Small intestine (tissue), 7 donors: ENCODE results near the gene NUDT3. TPM values are rescaled to one million over a fixed set of nuclear protein-coding genes. Genes with fewer than 3 reads are reported as not detected.

Experiments
- DNase-seq, 2 donors: peaks; one replicate each; pipeline versions ENCODE4 v3.0.0 to v3.0.0-alpha.2; 2013
- FAIRE-seq: peaks from 2 replicates; lab custom pipeline; 2012; peaks lifted over from hg19 to GRCh38; lab: Jason Lieb, UNC
- H3K27ac ChIP-seq, 3 donors: one replicate each; pipeline ENCODE4 v1.5.1; 2013; ENCODE audit warnings: low read length in 2 of 3, mild to moderate bottlenecking in 2 of 3, control low read depth in 1 of 3, inconsistent platforms in 1 of 3, low read depth in 1 of 3, moderate library complexity in 1 of 3
- H3K27me3 ChIP-seq, 3 donors: one replicate each; pipeline ENCODE4 v1.6.1; 2013; ENCODE audit warnings: low read length in 3 of 3, inconsistent platforms in 1 of 3; ENCODE audit not compliant: control insufficient read depth in 3 of 3, insufficient read depth in 3 of 3
- H3K36me3 ChIP-seq, 3 donors: one replicate each; pipeline ENCODE4 v1.6.1; 2013; ENCODE audit warnings: low read length in 3 of 3, inconsistent platforms in 1 of 3, low read depth in 1 of 3, mild to moderate bottlenecking in 1 of 3, moderate library complexity in 1 of 3; ENCODE audit not compliant: control insufficient read depth in 3 of 3, insufficient read depth in 2 of 3
- H3K4me1 ChIP-seq, 3 donors: one replicate each; pipeline ENCODE4 v1.6.1; 2013; ENCODE audit warnings: low read length in 2 of 3, inconsistent platforms in 1 of 3, low read depth in 1 of 3, mild to moderate bottlenecking in 1 of 3, moderate library complexity in 1 of 3; ENCODE audit not compliant: control insufficient read depth in 3 of 3, insufficient read depth in 2 of 3
- H3K4me3 ChIP-seq, 3 donors: one replicate each; pipeline ENCODE4 v1.5.1; 2013; ENCODE audit warnings: low read length in 3 of 3, control low read depth in 1 of 3, inconsistent platforms in 1 of 3, low read depth in 1 of 3, mild to moderate bottlenecking in 1 of 3, moderate library complexity in 1 of 3
- H3K9me3 ChIP-seq, 2 donors: one replicate each; pipeline ENCODE4 v1.6.1; 2013; ENCODE audit warnings: low read depth in 1 of 2, low read length in 1 of 2; ENCODE audit not compliant: control insufficient read depth in 2 of 2, insufficient read depth in 1 of 2
- WGBS, 3 donors: extraction: QIAGEN DNeasy Blood & Tissue Kit; methylation state at CpG; one replicate each; pipeline ENCODE4 v1.1.7; 2013; 5-methylcytosine and 5-hydroxymethylcytosine counted together
- polyA plus RNA-seq, 4 donors: library from polyadenylated mRNA; stranded (reverse) in 3 of 4; unstranded in 1 of 4; fragments of 200-250 nt in 3 of 4; fragments of 120-200 nt in 1 of 4; gene quantifications; one replicate each; pipeline versions ENCODE4 v1.2.1 to v1.2.3, GENCODE V29; 2013
- donor health status: healthy with polysubstance abuse.
- donor health status: control.
- donor health status: control.
- donor health status: Bipolar disorder and iron deficiency.
- donor health status: healthy.

Gene NUDT3
- polyA plus RNA-seq, 4 donors = 6.5 to 13.4 (median 9.2) TPM

DNA sequence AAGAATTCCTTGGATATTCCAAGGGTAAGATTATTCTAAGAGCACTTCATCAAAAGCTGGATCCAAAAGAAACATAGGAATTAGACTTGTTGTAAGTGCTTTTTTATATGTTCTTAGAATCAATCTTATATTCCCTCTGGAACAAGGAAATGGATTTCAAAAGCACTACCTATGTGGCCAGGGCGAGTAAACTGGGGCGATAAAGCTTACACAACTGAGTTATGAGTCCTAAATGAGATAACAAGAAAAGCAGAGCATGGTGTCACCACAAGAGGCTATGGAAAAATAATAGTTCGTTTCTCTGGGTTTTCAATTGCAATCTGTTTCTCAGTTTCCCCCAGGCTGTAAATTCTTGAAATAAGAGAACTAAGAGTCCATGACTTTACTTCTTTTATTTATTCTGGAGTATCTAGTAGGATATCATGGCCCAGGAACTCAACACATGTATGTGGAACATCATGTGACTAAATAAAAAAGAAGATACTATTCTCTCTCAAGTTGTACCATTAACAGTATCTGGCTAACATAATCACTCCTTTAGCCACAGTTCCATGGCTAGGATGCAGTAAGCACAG is 51.5 kb downstream of the NUDT3 start:
- WGBS, 3 donors = 76 to 84% (median 81%) methylated on average over 3 of the region's 3 CpGs
- Histone ChIP-seq H3K36me3 (peaks cover 0 to 3% (median 3%) of the 10 kb centered on the region in 3 donors), H3K27me3 (no peaks in the 10 kb centered on the region), H3K4me1 (peaks cover 0 to 20% (median 13%) of the 10 kb centered on the region in 3 donors), H3K27ac (peak overlapping the region in 1 of 3 donors; percentile 71), H3K9me3 (no peaks in the 10 kb centered on the region), H3K4me3 (no peak overlapping the region)
- peak in 1 of 2 donors; percentile 39 for DNase-seq
- no peak for FAIRE-seq

DNA sequence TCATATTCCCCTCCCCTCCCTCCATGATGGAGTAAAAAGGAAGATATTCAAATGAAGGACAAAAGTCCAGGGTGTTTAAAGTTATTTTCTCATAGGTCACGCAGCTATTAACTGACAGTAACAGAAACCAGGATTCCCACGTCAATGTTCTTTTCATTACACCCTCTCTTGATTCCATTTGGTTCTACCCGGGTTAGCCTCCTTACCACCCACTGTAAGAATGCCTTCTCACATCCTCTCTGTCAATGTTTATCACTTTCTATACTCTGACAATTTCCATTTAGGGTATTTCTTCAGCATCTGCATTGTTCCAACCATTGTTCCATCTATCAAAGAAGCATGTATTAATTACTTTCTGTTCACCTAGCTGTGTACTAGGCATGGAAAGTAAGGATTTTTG is 52.1 kb downstream of the NUDT3 start:
- no peak overlapping the region for H3K4me3 ChIP-seq
- H3K9me3 ChIP-seq = no peaks in the 10 kb centered on the region
- H3K4me1 ChIP-seq = peaks cover 0 to 20% (median 13%) of the 10 kb centered on the region in 3 donors
- peak overlapping the region in 1 of 3 donors; percentile 71 for H3K27ac ChIP-seq
- H3K27me3 ChIP-seq = no peaks in the 10 kb centered on the region
- no peak for FAIRE-seq
- peaks cover 0 to 3% (median 3%) of the 10 kb centered on the region in 3 donors for H3K36me3 ChIP-seq
- peak in 1 of 2 donors; percentile 34 for DNase-seq
- 81 to 86% (median 82%) methylated on average over 3 of the region's 3 CpGs for WGBS, 3 donors

DNA sequence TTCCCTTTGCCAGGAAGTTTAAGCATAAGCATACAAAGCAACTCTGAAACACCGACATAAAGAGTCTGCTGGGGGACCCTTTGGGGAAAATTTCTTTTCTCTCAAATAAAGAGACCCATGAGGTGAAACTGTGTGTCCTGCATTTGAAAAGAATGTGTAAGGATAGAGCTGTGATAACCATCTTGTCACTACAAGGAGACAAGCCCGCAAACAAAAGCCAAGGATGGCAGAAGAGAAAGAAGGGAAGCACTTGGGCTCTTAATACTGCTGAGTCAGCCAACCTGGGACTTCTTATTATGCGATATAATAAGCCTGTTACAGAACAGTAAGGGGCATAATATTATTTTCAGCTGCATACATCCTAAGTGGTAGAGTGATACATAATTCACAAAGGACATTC is 52.5 kb downstream of the NUDT3 start:
- Histone ChIP-seq H3K27me3 (no peaks in the 10 kb centered on the region), H3K4me1 (peaks cover 0 to 20% (median 13%) of the 10 kb centered on the region in 3 donors), H3K27ac (peak overlapping the region in 1 of 3 donors; percentile 71), H3K36me3 (peaks cover 0 to 3% (median 3%) of the 10 kb centered on the region in 3 donors), H3K9me3 (no peaks in the 10 kb centered on the region), H3K4me3 (no peak overlapping the region)
- DNase-seq = no peak
- FAIRE-seq = no peak
- WGBS, 3 donors = 85 to 95% (median 95%) methylated on average over 3 of the region's 3 CpGs

DNA sequence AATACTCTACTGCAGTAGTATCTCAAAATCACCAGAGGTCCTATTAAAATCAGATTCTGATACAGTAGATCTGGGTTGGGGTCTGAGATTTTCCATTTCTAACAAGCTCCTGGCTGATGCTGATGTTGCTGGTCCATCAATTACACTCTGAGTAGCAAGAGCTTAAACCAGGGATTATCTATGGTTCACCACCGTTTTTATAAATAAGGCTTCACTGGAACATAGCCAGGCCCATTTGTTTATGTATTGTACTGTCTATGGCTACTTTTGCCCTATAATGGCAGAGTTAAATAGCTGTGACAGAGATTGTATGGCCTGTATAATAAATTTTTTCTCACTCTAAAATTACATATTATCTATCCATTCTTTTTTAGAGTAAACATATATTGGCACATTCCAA is 53.0 kb downstream of the NUDT3 start:
- WGBS, 3 donors = 21 to 47% (median 38%) methylated on average over 1 of the region's 1 CpG
- Histone ChIP-seq H3K9me3 (no peaks in the 10 kb centered on the region), H3K27ac (no peak overlapping the region), H3K27me3 (no peaks in the 10 kb centered on the region), H3K36me3 (peaks cover 0 to 4% (median 3%) of the 10 kb centered on the region in 3 donors), H3K4me1 (peaks cover 0 to 20% (median 13%) of the 10 kb centered on the region in 3 donors), H3K4me3 (no peak overlapping the region)
- DNase-seq (no peak), FAIRE-seq (no peak)

DNA sequence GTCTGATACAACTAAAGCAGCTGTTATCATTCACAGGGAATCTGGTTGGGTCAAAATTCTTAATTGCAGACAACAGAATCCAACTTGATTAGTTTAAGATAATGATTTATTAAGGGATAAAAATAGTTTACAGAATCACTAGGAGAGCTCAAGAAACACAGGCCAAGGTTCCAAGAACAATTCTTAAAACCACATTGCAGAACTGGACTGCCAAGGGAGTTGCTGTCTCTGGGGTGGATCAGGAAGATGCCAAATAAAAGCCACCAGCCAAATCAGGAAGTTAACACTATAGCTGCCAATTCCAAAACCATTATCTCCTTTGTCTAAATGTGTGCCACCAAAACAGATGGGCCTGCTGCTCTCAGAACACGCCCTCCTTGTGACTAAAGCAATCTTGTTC is 53.7 kb downstream of the NUDT3 start:
- 82 to 96% (median 96%) methylated on average over 1 of the region's 1 CpG for WGBS, 3 donors

DNA sequence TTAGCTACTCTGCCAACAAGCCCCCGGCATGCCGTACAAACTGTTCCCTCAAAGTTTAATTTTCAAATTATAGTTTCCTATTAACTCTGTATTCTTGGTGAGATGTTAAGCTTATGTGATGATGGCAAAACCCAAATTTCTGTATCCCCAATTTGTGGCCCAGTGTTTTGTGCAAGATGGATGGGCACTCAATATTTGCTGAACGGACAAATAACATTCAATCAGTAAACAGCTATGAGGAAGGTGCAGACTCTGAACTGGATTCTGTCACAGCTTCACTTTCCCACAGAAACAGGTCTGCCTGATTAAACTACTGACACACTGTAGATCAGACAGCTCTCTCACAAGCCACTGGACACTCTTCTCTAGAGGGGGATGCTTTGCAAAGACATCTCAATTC is 54.1 kb downstream of the NUDT3 start:
- Histone ChIP-seq H3K4me3 (no peak overlapping the region), H3K27ac (no peak overlapping the region), H3K4me1 (peaks cover 0 to 20% (median 13%) of the 10 kb centered on the region in 3 donors), H3K9me3 (no peaks in the 10 kb centered on the region), H3K27me3 (no peaks in the 10 kb centered on the region), H3K36me3 (peaks cover 0 to 9% (median 3%) of the 10 kb centered on the region in 3 donors)
- DNase-seq (no peak), FAIRE-seq (no peak)
- WGBS, 3 donors = 79 to 94% (median 94%) methylated on average over 3 of the region's 3 CpGs

More for the DNA sequence above, 53.7 kb downstream of the NUDT3 start:
- no peak overlapping the region for H3K4me3 ChIP-seq
- H3K27ac ChIP-seq = no peak overlapping the region
- no peaks in the 10 kb centered on the region for H3K9me3 ChIP-seq
- no peak for DNase-seq
- H3K27me3 ChIP-seq = no peaks in the 10 kb centered on the region
- peaks cover 0 to 20% (median 13%) of the 10 kb centered on the region in 3 donors for H3K4me1 ChIP-seq
- peaks cover 0 to 8% (median 3%) of the 10 kb centered on the region in 3 donors for H3K36me3 ChIP-seq
- FAIRE-seq = no peak

DNA sequence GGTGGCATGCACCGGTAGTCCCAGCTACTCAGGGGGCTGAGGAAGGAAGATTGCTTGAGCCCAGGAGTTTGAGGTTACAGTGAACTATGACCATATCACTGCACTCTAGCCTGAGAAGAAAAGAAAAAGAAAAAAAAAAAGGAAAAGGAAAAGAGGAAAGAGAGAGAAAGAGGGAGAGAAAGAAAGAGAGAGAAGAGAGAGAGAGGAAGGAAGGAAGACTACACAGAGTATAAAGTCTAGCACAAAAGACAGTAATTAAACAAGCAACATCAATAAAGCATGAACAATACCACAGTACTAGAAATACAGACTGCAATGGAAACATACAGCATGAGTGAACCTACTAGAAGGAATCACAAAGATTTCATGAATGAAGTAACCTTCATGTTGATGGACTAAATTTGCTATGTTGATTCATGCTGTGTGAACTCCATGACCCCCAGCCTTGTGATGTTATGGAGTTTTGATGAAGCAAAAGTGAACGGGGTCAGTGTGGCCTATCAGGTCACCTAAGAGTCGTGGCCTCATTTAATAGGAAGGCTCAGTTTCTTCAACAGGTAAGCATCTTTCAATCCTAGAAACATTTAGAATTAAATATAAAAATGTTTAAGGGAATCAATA is 57.6 kb downstream of the NUDT3 start:
- DNase-seq = no peak
- Histone ChIP-seq H3K4me1 (peaks cover 0 to 13% (median under 1%) of the 10 kb centered on the region in 3 donors), H3K4me3 (no peak overlapping the region), H3K9me3 (no peaks in the 10 kb centered on the region), H3K27ac (no peak overlapping the region), H3K36me3 (peaks cover 0 to 10% (median 2%) of the 10 kb centered on the region in 3 donors), H3K27me3 (no peaks in the 10 kb centered on the region)
- FAIRE-seq = no peak
- WGBS, 3 donors = 91 to 93% (median 92%) methylated on average over 3 of the region's 3 CpGs

DNA sequence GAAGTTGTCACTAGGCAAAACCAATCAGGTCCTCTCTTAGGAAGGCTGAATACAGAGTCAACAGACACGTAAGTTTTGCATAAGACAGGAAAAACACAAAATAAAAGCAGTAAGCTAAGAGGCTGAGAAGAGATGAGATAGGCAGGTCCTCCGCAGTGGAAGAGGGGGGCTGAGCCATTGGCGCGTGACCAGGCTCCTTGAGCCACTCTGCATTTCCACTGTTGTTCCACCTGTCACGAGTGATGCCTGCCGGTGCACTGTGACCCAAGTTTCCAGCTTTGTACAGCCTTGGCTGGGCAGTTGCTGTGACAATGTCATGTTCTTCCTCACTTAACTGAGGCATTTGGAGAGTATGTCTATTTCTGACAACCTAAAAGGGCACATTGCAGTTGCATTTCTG is 58.6 kb downstream of the NUDT3 start:
- Histone ChIP-seq H3K4me1 (peaks cover 0 to 8% (median 0%) of the 10 kb centered on the region in 3 donors), H3K27ac (no peak overlapping the region), H3K4me3 (no peak overlapping the region), H3K27me3 (no peaks in the 10 kb centered on the region), H3K36me3 (peaks cover 0 to 10% (median 0%) of the 10 kb centered on the region in 3 donors), H3K9me3 (no peaks in the 10 kb centered on the region)
- DNase-seq (no peak), FAIRE-seq (no peak)
- WGBS, 3 donors = 91 to 96% (median 95%) methylated on average over 6 of the region's 6 CpGs
